Hindlimb muscle (tissue), 1 donor: ENCODE results near the gene MRPS18A. TPM values are rescaled to one million over a fixed set of nuclear protein-coding genes. Genes with fewer than 3 reads are reported as not detected.
"Not testable (repeated sequence)": the region's sequence is repeated elsewhere in the genome, so short reads cannot be mapped to it uniquely, and the experiment has no call there.

Experiments
- DNase-seq: peaks from one replicate; pipeline ENCODE4 v3.0.0-alpha.2; 2013
- polyA plus RNA-seq: library from polyadenylated mRNA; unstranded; fragments of 120-200 nt; gene quantifications from one replicate; pipeline ENCODE4 v1.2.1, GENCODE V29; 2013; ENCODE audit not compliant: insufficient read length

Gene MRPS18A
- polyA plus RNA-seq, 1 donor = 31.9 TPM

DNA sequence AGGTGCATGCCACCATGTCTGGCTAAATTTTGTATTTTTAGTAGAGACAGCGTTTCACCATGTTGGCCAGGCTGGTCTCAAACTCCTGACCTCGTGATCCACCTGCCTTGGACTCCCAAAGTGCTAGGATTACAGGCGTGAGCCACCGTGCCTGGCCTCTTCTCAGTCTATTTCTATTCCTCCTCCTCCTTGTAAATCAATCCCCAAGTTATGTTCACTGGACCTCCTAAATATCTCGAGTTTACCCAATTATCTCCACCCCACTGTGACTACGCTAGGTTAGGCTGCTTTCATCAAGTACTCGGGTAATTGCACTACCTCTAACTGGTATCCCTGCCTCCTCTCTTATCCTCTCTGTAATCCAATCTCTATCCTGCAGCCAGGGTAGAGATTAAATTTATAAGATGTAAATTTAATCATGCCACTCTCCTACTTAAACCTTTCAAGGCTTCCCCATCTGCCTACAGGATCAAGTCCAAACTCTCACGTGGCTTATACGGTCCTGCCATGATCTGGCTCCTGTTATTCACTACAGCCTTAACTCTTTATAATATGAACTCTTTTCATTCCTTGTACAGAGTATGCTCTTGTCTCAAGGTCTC is 52.8 kb downstream of the MRPS18A start:
- DNase-seq = no peak

DNA sequence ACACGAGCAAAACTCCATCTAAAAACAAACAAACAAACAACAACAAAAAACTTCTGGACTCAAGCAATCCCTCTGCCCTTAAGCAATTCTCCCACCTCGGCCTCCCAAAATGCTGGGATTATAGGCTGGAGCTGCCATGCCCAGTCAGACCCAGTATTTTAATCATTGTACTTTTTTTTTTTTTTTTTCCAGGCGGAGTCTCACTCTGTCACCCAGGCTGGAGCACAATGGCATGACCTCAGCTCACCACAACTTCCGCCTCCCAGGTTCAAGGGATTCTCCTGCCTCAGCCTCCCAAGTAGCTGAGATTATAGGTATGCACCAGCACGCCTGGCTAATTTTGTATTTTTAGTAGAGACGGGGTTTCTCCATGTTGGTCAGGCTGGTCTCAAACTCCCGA is 54.6 kb downstream of the MRPS18A start:
- not testable (repeated sequence) for DNase-seq

DNA sequence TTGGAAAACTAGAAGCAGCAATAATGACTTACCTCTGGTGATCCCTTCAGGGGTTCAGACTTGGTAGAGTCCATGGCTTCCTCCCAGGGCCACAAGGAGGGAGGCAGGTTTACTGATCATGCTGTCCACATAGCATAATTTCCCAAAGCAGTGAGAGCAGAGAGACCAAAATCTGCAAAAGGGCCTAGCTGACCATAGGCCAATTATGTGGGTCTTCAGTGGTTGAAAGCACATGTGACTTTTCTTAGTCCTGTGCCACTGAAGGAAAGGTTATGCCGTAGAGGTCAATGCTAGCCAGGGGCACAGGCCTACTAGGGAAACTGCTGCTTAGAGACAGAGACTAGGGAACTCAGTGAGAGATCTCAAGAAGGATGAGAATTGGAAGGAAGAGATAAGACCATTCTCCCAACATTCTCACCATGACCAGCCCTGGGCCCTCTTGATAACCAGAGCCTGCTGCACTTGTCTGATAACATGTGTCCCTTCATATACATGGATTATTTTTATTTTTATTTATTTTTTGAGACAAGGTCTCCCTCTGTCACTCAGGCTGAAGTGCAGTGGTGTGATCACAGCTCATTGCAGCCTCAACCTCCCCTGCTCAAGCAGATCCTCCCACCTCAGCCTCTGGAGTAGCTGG is 56.5 kb downstream of the MRPS18A start:
- no peak for DNase-seq

DNA sequence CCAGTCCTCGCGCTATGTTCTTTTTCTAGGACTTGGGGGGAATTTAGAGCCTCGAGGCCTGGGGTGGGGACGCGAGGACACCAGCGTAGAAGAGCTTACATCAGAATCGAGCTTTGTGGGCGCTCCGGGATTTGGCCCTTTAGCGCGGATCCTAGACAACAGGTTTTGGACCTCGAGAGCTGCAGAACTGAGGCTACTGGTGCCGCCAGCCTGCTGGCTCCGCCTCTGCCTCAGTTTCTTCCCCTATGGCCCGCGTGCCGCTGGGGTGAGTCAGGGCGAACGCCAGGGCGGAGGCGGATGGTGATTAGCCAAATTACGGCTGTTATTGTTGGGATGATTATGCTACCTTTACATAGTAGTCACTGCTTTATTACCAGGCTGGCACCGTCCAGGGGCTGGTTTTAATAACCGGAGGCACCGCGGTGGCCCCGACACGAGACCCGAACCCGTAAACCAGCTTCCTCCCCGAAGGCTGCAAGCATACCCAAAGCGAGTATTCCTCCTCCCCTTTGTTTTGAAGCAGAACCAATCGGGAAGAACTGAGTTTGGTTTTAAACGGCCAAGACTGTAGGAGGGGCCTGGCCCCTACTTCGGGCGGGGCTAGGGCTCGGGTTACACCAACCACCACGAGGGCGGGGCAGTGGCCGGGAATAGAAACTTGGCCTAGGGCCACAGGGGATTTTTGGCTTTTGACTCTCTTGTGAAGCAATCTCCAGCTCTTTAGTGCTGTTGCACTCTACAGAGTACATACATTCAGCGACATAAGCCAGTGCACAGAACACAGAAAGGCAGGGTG is 57.9 kb downstream of the MRPS18A start:
- peak; percentile 98 for DNase-seq

DNA sequence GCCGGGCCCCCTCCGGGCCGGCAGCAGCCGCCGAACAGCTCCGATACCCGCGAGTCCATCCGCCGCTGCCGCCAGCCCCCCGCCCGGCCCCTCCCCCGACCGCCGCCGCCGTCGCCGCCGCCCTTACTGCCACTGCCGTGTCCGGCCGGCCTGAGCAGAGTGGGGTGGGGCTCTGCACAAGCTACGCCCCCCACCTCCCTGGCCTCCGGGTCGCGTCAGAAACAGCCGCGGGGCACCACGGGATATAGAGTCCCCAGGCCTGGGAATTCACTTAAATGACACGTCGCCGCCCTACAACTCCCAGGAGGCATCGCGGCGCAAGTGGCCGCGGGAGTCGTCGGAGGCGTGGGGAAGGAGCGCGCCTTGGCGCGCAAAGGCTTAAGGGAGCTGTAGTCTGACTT is 58.5 kb downstream of the MRPS18A start, which contains the start of gene GTPBP2:
Gene GTPBP2, minus strand, starts transcription at position 161 of the 401 bp plus-strand sequence. Its CDS starts 102 bp downstream, at position 59.
- peak; percentile 100 for DNase-seq

DNA sequence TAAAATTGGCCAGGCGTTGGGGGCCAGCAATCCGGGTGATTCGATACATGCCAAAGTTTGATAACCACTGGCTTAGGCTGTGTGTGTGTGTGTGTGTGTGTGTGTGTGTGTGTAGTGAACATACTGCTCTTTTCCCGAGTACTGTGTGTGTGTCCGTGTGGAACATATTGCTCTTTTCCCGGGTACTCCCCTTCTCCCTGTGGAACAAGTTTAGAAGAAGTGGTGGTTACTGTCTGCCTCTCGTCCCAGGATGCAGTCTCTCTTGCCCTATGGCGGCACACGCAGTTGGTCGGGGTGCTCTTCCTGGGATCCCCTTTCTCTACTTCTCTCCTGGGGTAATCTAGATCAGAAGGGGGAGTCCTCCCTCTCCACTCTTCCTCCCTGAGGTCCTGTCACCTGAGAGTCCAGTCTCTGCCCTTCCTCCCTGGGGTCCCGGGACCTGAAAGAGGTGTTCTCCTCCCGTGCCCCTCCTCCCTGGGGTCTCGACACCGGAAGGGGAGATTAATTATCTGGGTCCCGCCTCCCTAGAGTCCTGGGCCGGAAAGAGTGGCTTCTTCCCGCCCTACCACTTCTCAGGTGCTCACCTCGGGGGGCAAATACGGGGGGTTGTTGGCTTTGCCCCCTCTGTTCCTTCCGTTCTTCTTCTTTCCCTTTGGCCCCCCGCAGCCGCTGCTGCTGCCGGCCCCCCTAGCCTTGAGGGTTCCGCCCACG is 59.0 kb downstream of the MRPS18A start:
- DNase-seq = no peak

DNA sequence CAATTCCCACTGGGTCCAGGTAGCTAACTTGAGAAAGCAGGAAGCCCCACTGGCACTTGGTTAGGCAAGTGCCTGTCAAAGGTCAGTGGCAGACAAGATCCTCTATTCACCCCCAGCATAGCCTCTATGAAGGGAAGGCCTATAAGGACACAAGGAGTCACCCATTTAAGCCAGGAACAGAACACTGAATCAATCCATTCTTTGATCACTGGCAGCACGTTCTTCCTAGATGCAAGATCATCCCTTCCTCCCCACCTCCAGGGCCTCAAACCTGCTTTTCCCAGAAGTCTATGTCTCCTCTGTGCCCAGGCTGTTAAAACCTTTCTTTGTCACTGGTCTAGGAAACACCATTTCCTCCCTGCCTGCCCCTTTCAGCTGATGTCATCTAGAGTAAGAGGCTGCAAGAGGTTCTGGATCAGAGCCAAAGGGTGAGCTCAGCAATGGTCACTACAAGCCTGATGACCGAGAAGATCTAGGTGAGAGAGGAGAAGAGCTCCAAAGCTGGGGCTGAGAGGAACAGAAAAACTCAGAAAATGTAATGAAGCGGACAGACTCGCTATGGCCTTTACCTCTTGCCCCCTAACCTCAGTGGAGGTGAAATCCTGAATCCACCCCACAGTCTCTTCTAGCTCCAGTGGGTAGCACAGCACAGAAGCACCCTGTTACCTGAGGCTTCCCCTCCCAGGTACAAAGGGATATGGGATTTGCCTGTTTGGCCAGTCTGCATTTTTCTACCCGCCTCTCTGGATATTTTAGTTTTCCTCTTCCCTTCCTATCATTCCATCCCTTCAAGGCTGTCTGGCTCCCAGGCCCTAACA is 60.4 kb downstream of the MRPS18A start:
- peak; percentile 54 for DNase-seq

DNA sequence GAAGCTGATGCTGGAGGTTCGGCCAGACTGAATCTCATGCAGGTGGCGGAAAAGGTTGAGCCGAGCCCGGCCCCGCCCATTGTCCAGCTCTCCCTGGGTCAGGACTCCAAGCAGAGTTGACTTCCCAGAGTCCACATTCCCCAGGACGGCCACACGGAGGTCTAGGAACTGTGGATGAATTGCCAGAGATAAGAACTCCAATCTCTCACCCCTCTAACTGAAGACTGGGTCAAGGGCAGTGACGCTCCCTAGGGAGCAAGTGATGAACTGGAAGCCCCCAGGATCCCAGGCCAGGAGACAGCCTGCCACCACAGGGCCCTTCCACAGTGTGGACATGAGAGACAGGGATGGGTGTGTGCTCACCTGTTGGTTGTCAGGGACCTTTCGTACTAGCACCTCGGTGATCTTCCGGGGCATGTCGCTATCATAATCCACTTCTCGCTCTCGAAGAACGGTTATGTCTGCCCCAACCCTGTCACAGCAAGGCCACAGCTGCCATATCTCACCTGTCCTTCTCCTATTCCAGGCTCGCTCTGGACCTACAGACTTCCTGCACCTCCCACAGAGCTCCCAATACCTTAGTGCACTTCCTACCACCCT is 62.1 kb downstream of the MRPS18A start:
- no peak for DNase-seq

DNA sequence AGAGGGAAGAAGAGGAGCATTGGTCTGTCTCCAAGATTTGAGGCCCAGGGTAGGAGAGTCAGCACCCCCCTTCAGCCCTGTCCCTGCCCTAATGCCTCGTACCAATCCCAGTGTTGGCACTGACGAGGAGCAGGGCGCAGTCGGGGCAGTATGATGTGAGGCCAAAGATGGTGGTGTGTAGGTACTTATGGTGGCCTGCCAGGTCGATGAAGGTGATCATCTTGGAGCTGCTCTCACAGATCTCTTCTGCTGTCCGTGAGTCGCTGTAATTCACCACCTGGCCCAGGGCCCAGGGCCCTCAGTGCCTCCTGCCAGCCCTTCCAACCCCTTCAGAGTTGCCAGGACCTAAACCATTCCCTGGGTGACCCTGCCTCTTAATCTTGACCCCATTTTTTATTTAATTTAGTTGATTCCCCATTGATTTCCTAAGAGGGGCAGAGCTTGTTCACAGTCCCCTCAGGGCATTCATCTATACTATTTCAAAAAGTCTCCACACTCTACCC is 62.8 kb downstream of the MRPS18A start:
- no peak for DNase-seq

DNA sequence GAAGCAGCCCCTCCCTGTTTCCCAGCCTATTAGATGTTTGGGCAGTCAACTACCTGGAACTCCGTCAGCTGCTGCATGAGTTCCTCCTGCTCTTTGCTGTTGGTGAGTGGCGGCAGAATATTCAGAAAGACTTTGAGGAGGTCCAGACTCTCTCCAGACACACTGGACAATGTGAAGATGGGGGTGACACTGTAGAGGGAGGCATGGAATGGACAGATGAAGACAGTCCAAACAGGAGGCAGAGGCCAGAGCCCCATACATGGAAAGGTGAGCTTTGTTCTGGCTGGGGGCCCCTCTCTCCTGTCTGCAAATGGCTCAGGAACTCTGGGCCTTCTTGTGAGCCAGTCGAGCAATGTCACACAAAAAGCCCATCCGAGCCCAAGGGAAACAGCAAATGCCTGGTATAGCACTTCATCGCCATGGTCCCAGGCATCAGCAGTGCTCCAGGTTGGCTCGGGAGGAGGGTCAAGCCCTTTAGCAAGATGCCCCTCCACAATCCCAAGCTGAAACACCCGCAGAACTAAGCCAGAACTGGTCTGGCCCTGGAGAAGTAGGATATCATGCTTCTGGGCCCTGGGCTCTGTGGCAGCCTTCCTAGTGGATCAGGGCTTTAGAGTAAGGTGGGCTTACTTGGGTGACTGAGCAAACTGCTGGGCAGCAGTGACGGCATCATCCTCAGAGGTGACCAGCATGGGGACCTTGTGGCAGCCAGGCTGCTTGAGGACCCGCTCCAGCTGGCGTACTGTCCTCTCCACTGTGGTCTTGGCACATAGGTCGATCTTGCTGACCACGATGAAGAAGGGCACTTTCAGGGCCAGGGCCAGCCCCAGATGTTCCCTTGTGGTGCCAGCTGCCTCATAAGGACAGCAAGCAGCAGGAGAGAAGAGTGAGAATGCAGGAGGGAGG is 63.5 kb downstream of the MRPS18A start:
- no peak for DNase-seq

DNA sequence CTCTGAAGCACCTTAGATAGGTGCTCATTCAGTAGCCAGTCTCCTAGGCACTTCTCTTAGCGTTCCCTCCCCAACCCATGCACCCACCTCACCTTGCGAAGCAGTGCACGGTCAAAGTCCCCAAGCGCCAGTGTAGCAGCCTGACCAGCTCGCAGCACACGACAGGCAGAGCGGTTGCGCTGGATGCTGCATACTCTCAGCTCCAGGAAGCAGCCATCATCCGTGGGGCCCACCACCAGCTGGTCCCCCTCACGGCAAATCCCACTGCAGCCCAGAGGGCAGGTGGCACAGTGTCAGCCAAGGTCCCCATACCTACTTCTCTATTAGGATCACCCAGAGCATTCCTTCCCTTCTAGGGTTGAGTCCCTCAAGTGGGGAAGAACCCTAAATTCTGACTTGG is 65.0 kb downstream of the MRPS18A start:
- no peak for DNase-seq

DNA sequence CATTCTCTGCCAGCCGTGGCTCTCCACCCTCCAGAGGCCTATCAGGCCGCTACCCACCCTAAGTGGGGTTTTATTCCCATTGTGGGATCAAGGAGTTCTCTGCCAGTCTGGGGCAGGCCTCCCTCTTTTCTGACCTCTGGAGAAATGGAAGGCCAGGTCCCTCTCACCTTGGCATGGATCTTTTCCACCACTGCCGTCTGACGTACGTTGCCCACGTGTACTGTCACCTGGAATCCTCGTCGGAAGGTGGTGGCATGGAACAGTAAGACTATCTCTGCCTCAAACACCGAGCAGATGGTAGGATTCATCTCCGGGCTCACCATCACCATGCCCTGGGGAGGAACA is 65.8 kb downstream of the MRPS18A start:
- DNase-seq = no peak

Other genes starting within 250 kb of the MRPS18A start
- 1.9 TPM for gene DLK2, start 232.2 kb downstream of the MRPS18A start, polyA plus RNA-seq
- gene TJAP1, start 210.2 kb downstream of the MRPS18A start, polyA plus RNA-seq = 32.4 TPM
- not detected for gene LRRC73, start 177.4 kb downstream of the MRPS18A start, polyA plus RNA-seq
- 87.5 TPM for gene YIPF3, start 170.9 kb downstream of the MRPS18A start, polyA plus RNA-seq
- 14.6 TPM for gene POLR1C, start 170.7 kb downstream of the MRPS18A start, polyA plus RNA-seq
- 30.2 TPM for gene XPO5, start 111.8 kb downstream of the MRPS18A start, polyA plus RNA-seq
- 9.0 TPM for gene POLH, start 111.6 kb downstream of the MRPS18A start, polyA plus RNA-seq
- gene GTPBP2, start 58.5 kb downstream of the MRPS18A start, polyA plus RNA-seq = 38.8 TPM
- gene MAD2L1BP, start 52.0 kb downstream of the MRPS18A start, polyA plus RNA-seq = 17.2 TPM
- gene RSPH9, start 42.8 kb downstream of the MRPS18A start, polyA plus RNA-seq = 0.79 TPM
- gene VEGFA, start 82.4 kb upstream of the MRPS18A start, polyA plus RNA-seq = 86.4 TPM